ENCODE measurements around the gene HK2.
A peak's percentile ranks its signal among the peaks of the same experiment; 100 is the strongest.

Gene HK2

GRCh38 chr2:74857725-74858124 is 23.8 kb downstream of the HK2 start:
- no peak for DNase-seq

DNA sequence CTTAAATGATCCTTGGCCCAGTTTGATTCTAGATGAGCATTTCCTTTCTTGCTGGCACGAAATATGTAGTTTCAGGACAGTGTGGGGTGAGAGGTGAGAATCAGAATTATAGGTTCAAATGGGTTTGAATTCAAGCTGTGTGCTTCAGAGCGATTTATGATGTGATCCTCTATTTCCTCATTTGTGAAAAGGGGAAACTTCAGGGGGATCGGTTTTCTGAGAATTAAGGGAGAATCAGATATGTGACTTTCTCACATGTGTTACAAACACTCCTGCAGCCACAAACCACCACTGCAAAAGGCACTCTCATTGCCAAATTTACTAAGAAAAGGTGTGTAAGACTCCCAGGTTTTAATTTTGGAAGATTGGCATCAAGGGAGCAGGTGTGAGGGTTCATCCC is 24.4 kb downstream of the HK2 start:
- no peak for DNase-seq

DNA sequence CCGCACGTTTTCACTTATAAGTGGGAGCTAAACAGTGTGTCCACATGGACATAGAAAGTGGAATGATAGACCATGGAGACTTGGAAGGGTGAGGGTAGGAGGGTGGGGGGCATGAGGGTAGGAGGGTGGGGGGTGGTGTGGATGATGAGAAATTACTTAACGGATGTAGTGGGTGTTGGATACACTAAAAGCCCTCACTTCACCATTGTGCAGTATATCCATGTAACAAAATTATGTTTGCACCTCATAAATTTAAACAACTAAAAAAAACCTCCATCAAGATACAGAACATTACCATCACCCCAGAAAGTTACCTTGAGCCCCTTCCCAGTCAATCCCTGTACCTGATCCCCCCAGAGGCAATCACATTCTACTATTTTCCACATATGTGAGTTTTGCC is 26.2 kb downstream of the HK2 start:
- DNase-seq = no peak

DNA sequence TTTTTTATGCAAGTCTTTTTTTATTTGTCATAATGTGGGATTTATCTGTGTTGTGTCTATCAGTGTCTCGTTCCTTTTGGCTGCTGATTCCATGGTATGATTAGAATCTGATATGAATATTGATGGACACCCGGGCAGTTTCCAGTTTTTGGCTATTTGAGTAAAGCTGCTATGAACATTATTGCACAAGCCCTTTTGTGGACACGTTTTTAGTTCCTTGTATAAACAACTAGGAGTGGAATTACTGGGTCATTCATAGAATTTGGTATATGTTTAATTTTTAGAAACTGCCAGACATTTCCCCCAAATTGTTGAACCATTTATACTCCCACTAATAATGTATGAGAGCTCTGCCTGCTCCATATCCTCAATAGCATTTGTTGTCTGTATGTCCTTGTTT is 26.6 kb downstream of the HK2 start:
- no peak for DNase-seq

- DNase-seq = no peak
Observed at GRCh38 chr2:74861531-74861930, 27.6 kb downstream of the HK2 start.

DNA sequence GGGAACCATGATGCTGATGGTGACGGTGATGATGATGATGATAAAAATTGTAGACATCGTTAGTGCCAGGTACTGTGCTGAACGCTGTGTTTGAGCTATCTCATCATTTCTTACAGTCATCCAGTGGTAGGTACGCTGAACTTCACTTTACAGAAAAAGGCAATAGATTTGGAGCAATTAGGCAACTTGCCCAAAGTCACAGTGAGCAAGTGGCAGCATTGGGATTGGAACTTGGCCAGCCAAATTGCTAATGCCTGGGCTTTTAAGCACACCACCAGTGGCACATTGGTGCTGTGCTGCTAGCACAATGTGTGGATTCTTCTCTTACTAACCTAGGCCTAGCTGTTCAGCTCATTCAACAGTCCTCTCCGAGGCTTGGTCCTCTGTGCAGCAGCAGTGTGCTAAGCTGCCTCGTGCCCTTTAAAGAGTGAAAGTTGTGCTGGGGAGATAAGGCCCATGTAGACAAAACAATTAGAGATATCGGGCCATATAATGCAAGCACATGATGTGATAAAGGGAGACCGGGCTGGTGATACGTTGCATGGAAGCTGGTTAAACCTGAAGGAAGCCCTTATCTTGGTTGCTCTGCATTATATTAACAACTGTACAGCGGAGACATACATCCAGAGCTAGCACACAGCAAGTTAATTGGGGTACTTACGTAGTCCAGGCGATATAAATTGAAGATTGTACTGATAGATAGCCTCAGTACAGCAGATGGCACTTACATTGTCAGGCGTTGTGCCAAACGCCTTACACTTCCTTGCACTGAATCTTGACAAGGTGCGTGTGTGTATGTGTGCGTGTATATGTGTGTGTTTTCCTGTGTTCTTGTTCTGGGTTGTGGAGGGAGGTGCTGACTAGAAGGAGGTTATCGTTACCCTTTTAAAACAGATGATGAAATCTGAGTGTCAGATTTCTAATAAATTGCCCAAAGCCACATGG is 28.4 kb downstream of the HK2 start:
- no peak for DNase-seq

GRCh38 chr2:74863802-74864248 is 29.9 kb downstream of the HK2 start:
- DNase-seq = no peak

DNA sequence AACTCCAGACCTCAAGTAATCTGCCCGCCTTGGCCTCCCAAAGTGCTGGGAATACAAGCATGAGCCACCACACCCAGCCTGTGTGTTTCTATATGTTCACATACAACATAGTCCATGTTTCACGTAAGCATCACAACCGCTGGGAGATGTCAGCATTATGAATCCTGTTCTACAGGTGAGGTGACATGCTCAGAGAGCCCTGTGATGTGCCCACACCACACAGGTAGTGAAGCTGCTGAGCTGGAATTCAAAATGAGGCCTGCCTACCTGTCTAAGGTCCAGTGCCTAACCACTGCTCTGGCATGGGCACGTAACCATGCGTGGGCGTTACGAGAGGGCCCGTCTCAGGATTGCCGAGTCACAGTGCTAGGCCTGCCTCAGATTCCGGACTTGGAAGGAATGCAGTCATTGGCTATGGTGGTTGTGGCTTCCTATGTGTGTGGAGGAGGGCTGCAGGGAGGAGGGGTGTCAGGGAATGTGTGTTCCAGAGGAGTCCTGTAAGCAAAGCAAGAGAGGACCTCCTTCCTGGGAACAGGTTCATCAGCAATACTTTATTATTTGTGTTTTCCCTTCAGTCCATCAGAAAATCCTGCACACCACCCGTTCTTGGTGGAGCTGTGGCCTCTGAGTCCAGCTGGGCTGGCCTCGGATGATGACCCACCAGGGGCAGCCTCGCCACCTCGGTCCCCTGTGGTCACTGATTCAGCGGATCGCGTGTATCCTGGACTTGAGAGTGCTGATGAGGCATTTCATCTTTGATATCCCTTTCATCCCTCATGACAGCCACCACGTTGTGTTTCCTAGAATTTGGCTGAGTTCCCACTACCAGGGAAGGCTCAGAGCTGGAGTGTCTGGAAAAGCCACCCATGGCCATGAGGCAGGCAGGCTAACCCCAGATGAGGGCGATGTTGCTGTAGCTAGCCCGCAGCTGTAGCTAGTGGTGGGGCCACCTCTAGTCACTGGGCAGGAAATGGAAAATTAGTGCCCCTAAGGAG is 31.1 kb downstream of the HK2 start:
- no peak for DNase-seq

- DNase-seq = no peak
Observed at GRCh38 chr2:74865770-74866674, 32.1 kb downstream of the HK2 start.

DNA sequence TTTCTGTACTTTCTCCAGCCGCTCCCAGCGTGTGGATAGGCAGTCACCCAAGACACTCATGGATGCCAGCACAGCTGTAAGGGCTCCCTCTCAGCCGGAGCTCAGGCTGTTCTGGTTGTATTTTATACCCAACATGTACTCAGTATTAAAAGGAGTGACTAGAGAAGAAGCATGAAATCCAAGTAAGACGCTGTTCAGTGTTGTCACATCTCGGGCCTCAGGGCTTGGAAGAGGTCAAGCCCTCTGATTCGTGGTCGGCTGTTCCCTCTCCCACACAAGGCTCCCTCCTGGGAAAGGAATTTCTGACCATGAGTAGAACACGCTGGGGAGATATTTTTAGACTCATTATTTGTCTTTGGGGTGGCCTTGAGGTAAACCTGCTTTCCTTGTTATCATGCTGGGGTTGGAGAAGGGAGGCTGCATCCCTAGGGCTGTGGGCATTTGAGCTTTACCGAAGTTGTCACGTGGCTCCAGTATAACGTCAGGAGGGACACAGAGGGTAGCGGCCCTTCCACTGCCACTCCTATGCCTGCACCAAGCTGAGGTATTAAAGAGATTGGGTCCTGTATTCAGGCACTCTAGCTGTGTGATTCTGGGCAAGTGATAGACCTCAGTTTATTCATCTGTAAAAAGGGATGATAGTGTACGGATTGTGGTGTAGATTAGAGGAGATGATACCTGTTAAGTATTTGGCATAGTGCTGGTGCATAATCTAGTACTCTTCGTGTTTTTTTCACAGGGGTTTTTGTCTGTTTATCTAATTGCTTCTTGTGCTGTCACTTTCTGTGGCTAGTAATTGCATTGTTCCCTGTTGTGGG is 34.1 kb downstream of the HK2 start:
- no peak for DNase-seq

DNA sequence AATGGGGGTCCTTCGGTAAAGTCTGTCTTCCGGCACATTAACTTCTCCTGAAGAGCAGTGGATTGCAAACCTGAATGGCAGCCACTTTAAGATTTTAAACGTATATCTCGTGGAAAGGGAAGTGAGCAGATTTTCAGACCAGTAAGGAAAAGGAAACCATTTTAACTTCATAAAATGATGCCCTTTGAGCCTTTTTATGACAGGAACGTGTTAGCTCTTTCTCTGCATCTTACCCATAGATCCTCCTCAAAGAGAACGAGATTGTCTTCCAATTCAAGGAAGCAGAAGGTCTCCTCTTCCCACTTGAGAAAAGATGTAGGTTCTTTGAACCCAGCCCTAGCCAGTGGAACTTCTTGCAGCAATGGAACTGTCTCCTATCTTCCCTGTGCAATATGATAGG is 35.6 kb downstream of the HK2 start:
- DNase-seq = no peak

DNA sequence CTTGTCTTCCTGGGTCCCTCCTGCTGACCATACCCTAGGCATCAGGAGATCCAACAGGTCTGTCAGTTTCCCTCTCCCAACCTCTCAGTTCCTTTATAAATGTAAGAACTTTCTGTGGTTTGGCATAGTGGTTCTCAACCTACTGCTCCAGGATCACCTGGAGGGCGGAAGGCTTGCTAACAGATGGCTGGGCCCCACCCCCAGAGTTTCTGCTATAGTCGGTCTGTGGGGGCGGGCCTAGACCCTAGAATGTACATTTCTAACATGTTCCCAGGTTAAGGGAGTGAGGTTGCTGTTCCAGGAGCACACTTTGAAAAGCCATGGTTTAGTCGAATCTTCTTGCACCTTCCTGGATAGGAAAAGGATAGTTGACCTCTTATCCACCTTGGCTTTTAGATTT is 37.0 kb downstream of the HK2 start:
- DNase-seq = no peak

DNA sequence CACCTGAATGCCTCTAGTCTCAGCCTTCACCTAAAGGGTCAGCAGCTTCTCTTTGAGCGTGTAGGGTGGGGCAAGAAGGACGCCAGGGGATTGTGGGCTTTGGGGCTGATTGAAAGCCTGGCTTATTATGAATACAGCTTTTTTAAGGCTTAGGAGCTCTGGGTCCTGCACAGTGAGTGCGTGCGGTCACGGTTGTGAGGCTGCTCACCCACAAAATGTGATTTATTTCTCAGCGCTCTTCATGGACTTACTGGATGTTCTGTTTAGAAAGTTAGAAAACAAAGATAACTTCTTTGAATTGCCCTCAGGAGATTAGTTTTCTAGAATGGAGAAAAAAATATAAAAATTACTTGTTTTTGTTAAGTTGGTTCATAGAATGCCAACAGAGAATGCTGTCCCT is 37.5 kb downstream of the HK2 start:
- no peak for DNase-seq

DNA sequence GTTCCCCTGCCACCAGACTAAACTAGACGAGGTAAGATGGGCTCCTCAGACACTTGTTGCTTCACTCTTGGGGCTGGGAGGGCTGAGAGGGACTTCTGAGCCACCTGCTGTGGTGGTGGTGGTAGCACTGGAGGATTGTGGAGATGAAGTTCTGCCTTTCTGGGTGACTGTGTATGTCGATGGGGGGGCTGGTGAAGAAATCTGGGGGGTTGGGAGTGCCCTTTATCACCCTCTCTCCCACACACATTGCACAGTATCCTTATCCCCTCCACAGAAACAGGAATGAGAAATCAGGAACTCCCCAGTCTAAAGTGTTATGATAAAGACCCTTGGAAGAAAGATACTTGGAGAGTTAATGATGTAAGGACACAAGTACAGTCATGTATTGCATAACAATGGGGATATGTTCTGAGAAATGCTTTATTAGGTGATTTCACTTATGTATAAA is 38.5 kb downstream of the HK2 start:
- no peak for DNase-seq

- no peak for DNase-seq
Observed at GRCh38 chr2:74873012-74873665, 39.2 kb downstream of the HK2 start.

DNA sequence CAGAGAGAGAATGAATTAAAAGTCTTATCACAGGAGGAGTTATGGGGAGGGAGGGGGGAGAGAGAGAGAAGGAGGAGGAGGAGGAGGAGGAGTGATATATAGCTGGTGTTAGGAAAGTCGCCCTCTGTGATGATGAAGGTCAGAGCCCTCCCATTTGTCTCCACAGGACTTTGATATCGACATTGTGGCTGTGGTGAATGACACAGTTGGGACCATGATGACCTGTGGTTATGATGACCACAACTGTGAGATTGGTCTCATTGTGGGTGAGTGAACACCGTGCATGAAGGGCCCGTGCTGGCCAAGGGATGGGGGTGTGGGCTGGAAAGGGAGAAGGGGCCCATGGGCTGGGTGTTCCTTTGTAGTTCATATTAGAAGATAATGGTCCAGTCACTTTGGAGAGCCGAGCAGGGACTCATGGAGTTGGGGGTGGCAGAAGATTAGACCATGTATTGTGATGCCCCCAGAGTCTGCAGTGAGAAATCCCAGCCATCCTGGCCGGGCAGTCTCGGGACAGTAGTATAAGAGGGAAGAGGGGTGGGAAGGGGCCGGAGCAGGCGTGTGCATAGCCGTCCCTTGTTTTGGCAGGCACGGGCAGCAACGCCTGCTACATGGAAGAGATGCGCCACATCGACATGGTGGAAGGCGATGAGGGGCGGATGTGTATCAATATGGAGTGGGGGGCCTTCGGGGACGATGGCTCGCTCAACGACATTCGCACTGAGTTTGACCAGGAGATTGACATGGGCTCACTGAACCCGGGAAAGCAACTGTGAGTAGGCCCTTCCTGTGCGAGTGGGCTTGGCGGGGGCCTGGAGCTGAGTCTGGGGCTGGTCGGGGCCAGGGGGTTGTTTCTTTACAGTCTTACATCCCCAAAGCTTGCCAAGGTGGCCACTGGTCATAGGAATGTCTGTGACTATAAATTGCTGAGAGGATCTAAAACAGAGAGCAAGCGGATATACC is 40.0 kb downstream of the HK2 start:
- DNase-seq = no peak

GRCh38 chr2:74876081-74876886 is 42.4 kb downstream of the HK2 start:
- peak; percentile 18 to 31 for DNase-seq

DNA sequence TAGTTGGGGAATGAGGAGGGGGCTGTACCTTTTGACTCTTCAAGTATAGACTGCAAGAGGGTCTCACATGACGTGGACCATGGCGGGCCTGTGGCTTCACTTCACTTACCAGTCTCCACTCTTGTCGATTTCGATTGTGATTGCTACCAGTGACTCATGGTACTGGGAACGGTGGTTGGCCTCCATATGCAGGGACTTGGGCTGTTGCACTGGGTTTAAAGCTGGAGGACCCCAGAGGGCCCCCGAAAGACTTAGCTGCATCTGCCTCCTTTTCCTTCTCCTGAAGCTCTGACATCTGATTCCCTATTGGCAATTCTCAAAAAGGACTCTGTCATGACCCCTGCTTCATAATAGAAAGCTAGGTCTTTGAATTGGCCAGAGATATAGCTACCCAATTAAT is 43.4 kb downstream of the HK2 start:
- no peak for DNase-seq

Measured in activated CD4-positive, alpha-beta T cell treated with anti-CD3 and anti-CD28 coated beads, Interleukin-2, amount 50 U/mL, for 4 hours (primary cell).